SU-DHL-6 (cell line): Measurements from ENCODE around the gene PPP2R5D.

ENCODE experiments used
- H2AFZ ChIP-seq: fragments of 200-600 bp; sonication (generic); 2 replicates; pipeline ENCODE4 v1.6.1; 2014; ENCODE audit warnings: low read depth, mild to moderate bottlenecking, moderate library complexity, mixed read lengths, antibody characterized with exemption, low read length; ENCODE audit not compliant: severe bottlenecking
- H3F3A ChIP-seq: fragments of 200-600 bp; shearing (Covaris generic); 2 replicates; pipeline ENCODE4 v1.6.0; 2016; ENCODE audit warnings: antibody characterized with exemption, mild to moderate bottlenecking; ENCODE audit not compliant: insufficient read depth
- H3K27ac ChIP-seq: fragments of 200-600 bp; sonication (generic); 2 replicates; pipeline ENCODE4 v1.5.1; 2016; ENCODE audit warnings: low read depth, mild to moderate bottlenecking, low read length, moderate library complexity, mixed read lengths
- H3K27me3 ChIP-seq: fragments of 200-600 bp; sonication (generic), shearing (Covaris generic); 2 replicates; pipeline ENCODE4 v1.6.0; 2014; ENCODE audit warnings: mild to moderate bottlenecking, low read length
- H3K36me3 ChIP-seq: fragments of 200-600 bp; sonication (generic); 2 replicates; pipeline ENCODE4 v1.6.1; 2014; ENCODE audit warnings: mild to moderate bottlenecking, low read length, mixed read lengths
- H3K4me2 ChIP-seq: fragments of 300-600, 200-600 bp; shearing (Covaris generic), sonication (generic); 2 replicates; pipeline ENCODE4 v1.6.0; 2014; ENCODE audit warnings: low read length, low read depth, mild to moderate bottlenecking; ENCODE audit not compliant: poor library complexity, severe bottlenecking
- H3K4me3 ChIP-seq: fragments of 200-600 bp; sonication (generic); 2 replicates; pipeline ENCODE4 v1.5.1; 2014; ENCODE audit warnings: antibody characterized with exemption, low read length, mild to moderate bottlenecking, mixed read lengths; ENCODE audit not compliant: insufficient read depth, poor library complexity, severe bottlenecking
- H3K79me2 ChIP-seq: fragments of 200-600 bp; sonication (generic); 2 replicates; pipeline ENCODE4 v1.6.1; 2014; ENCODE audit warnings: mild to moderate bottlenecking, low read length, moderate library complexity; ENCODE audit not compliant: insufficient read depth
- H3K9ac ChIP-seq: fragments of 200-600 bp; sonication (generic); 2 replicates; pipeline ENCODE4 v1.7.0; 2014; ENCODE audit warnings: mild to moderate bottlenecking, low read length
- H3K9me2 ChIP-seq: fragments of 200-600 bp; sonication (generic); replicated peaks from 2 replicates; pipeline ENCODE4 v1.6.1; 2014; ENCODE audit warnings: low read length; ENCODE audit not compliant: insufficient read depth
- H3K9me3 ChIP-seq: fragments of 200-600 bp; sonication (generic); 2 replicates; pipeline ENCODE4 v1.6.1; 2014; ENCODE audit warnings: low read length, mixed read lengths; ENCODE audit not compliant: insufficient read depth
- H4K20me1 ChIP-seq: fragments of 200-600 bp; sonication (generic); 2 replicates; pipeline ENCODE4 v1.6.1; 2014; ENCODE audit warnings: low read depth, mild to moderate bottlenecking, antibody characterized with exemption, low read length, moderate library complexity, mixed read lengths
- EZH2phosphoT487 ChIP-seq: fragments of 200-600 bp; sonication (generic), shearing (Covaris generic); conservative IDR thresholded peaks from 2 replicates; pipeline ENCODE4 v1.6.1; 2018; ENCODE audit warnings: mild to moderate bottlenecking, antibody characterized with exemption, low read length, moderate library complexity, mixed read lengths
- TF ChIP-seq, protein P1 (sequence below): fragments of 200-600 bp; sonication (generic); IDR thresholded peaks from one replicate; pipeline ENCODE4 v1.5.1; 2017; ENCODE audit warnings: antibody characterized with exemption, mild to moderate bottlenecking, low read length, moderate library complexity; ENCODE audit not compliant: insufficient read depth, poor library complexity, severe bottlenecking

PPP2R5D gene

DNA sequence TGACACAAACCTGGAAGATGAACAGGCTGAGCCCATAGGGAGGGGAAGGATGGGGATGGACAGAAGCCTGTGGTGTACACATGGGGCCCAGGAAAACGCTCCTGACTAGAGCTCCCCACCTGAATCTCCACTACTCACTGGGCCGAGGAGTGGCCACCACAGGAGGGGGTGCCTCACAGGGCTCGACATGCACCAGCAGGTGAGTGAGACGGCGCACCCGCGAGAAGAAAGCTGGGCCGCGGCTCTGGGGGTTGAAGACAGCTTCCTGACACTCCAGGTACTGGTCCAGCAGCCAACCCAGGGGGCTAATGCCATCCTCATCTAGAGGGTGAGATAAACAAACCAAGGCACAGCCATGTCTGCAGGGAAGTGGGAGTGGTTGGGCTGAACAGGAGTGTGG is 58.9 kb downstream of the PPP2R5D start:
- H2AFZ ChIP-seq = no peak overlapping the region
- TF ChIP-seq EZH2phosphoT487 = no peak
- TF ChIP-seq, protein P1, sequence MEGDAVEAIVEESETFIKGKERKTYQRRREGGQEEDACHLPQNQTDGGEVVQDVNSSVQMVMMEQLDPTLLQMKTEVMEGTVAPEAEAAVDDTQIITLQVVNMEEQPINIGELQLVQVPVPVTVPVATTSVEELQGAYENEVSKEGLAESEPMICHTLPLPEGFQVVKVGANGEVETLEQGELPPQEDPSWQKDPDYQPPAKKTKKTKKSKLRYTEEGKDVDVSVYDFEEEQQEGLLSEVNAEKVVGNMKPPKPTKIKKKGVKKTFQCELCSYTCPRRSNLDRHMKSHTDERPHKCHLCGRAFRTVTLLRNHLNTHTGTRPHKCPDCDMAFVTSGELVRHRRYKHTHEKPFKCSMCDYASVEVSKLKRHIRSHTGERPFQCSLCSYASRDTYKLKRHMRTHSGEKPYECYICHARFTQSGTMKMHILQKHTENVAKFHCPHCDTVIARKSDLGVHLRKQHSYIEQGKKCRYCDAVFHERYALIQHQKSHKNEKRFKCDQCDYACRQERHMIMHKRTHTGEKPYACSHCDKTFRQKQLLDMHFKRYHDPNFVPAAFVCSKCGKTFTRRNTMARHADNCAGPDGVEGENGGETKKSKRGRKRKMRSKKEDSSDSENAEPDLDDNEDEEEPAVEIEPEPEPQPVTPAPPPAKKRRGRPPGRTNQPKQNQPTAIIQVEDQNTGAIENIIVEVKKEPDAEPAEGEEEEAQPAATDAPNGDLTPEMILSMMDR = no peak
- H4K20me1 ChIP-seq = no peaks in the 10 kb centered on the region
- no peaks in the 10 kb centered on the region for H3K27me3 ChIP-seq
- H3K4me3 ChIP-seq = no peak overlapping the region
- no peaks in the 10 kb centered on the region for H3K36me3 ChIP-seq
- H3K4me2 ChIP-seq = no peak overlapping the region
- peaks cover 6% of the 10 kb centered on the region; the same call in 1 of the 2 replicates for H3F3A ChIP-seq
- H3K79me2 ChIP-seq = no peaks in the 10 kb centered on the region
- no peak overlapping the region for H3K9ac ChIP-seq
- no peaks in the 10 kb centered on the region for H3K9me2 ChIP-seq
- no peak overlapping the region for H3K27ac ChIP-seq
- no peaks in the 10 kb centered on the region for H3K9me3 ChIP-seq

DNA sequence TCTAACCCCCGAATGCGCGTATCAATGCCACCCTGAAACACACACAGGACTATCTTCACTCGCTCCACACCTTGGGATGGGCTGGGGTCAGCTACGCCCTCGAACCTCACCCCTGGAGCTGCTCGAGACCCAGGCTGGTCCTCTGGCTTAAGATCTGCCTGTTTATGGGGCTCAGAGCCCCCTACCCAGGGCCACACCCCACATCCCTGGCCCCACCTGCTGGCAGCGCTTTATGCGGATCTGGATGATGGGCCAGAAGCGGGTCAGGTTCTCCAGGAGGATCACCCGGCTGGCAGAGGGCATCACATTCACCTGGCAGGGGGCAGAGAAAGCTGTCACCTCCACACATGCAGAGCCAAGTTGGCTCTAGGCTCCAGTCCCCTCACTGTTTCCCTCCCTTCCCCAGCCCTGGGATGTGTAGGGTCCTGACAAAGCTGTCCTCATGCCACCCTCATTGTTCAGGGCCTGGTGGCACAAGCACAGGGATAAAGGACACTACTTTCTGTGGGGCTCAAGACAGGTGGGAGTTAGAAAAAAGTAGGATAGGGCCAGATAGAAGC is 61.1 kb downstream of the PPP2R5D start:
- Histone ChIP-seq H3F3A (peaks cover 6% of the 10 kb centered on the region; the same call in 1 of the 2 replicates), H2AFZ (no peak overlapping the region), H3K27me3 (no peaks in the 10 kb centered on the region), H3K79me2 (no peaks in the 10 kb centered on the region), H3K4me2 (no peak overlapping the region), H3K9me3 (no peaks in the 10 kb centered on the region), H3K9me2 (no peaks in the 10 kb centered on the region), H3K4me3 (no peak overlapping the region), H3K27ac (no peak overlapping the region), H3K36me3 (no peaks in the 10 kb centered on the region), H4K20me1 (no peaks in the 10 kb centered on the region), H3K9ac (no peak overlapping the region)
- no peak for TF ChIP-seq EZH2phosphoT487
- TF ChIP-seq, protein P1 = no peak

DNA sequence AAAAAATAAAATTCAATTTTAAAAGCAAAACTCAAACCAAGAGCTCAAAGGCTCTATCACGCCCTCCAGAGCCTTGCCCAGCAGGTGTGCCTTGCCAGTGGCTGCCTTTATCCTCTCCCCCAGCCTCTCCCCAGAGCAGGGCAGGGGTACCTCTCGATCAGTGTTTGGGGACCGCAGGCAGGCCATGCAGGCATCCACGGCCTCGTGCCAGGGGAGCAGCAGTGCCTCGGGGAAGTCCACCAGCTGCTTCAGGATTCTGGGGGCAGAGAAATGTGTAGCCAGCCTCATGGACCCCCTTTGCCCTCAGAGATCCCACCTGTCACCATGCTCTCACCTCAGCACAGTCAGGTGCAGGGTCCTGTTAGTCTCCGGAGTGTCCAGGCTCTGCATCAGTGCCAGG is 63.6 kb downstream of the PPP2R5D start:
- Histone ChIP-seq H4K20me1 (no peaks in the 10 kb centered on the region), H3K9me2 (no peaks in the 10 kb centered on the region), H3K27me3 (no peaks in the 10 kb centered on the region), H3K4me3 (no peak overlapping the region), H3F3A (peaks cover 6% of the 10 kb centered on the region; the same call in 1 of the 2 replicates), H3K79me2 (no peaks in the 10 kb centered on the region; the same call in 1 of the 2 replicates), H3K36me3 (no peaks in the 10 kb centered on the region), H3K9ac (no peak overlapping the region), H3K4me2 (no peak overlapping the region), H3K9me3 (no peaks in the 10 kb centered on the region), H3K27ac (no peak overlapping the region), H2AFZ (no peak overlapping the region)
- no peak for TF ChIP-seq EZH2phosphoT487
- TF ChIP-seq, protein P1 = no peak
